GM12878 (cell line): ENCODE measurements around the gene CLEC1A. TPM values are rescaled to one million over a fixed set of nuclear protein-coding genes. Genes with fewer than 3 reads are reported as not detected.

ENCODE experiments used
- ATAC-seq: fragments of 200-7000 bp; cut with Tn5 transposase; 3 replicates; pipeline ENCODE4 v1.9.1; 2020; ENCODE audit warnings: mild to moderate bottlenecking, moderate library complexity
- BruUV-seq: library from RNA; stranded (reverse); fragments of 400-500 nt; replicated peaks from 2 replicates; lab custom pipeline; 2021; lab: Mats Ljungman, UMichigan
- CTCF ChIA-PET: fragments of 300-600 bp; sonication (Branson Sonifier 250); formaldehyde crosslinking; extraction: SDS; loops from one replicate; lab custom pipeline; 2021; ENCODE audit warnings: inconsistent platforms; lab: Yijun Ruan, JAX
- POLR2A ChIA-PET: fragments of 350-600 bp; formaldehyde crosslinking; extraction: SDS; loops from one replicate; lab custom pipeline; 2021; ENCODE audit warnings: inconsistent platforms; lab: Charles Lee
- RAD21 ChIA-PET: fragments of 300-600 bp; sonication (Branson Sonifier 250); formaldehyde crosslinking; loops from one replicate; lab custom pipeline; 2023; ENCODE audit warnings: antibody characterized with exemption; ENCODE audit not compliant: unreplicated experiment; lab: Charles Lee
- SMC1A ChIA-PET: fragments of 300-600 bp; sonication (Branson Sonifier 250); formaldehyde crosslinking; loops from one replicate; lab custom pipeline; 2023; ENCODE audit not compliant: unreplicated experiment, uncharacterized antibody; lab: Charles Lee
- DNase-seq: peaks from one replicate; pipeline ENCODE4 v3.0.0-alpha.2; 2011; ENCODE audit warnings: low read depth, low spot score
- FAIRE-seq: peaks from 3 replicates; lab custom pipeline; 2011; peaks lifted over from hg19 to GRCh38; lab: Jason Lieb, UNC
- H2AFZ ChIP-seq: 2 replicates; pipeline ENCODE4 v1.6.0; 2011; ENCODE audit warnings: low read depth, low read length, control low read depth; ENCODE audit not compliant: control insufficient read depth
- H3K27ac ChIP-seq: 2 replicates; pipeline ENCODE4 v1.5.1; 2011; ENCODE audit warnings: control low read depth; ENCODE audit not compliant: control insufficient read depth, insufficient read depth
- H3K27me3 ChIP-seq, 2 experiments: replicated peaks in 1 of 2; 2 replicates each; pipeline versions ENCODE4 v1.6.0 to v1.6.1; 2011; ENCODE audit warnings: low read length in 1 of 2; ENCODE audit not compliant: control insufficient read depth in 2 of 2, insufficient read depth in 2 of 2
- H3K36me3 ChIP-seq, 2 experiments: 2 replicates each; pipeline ENCODE4 v1.5.1; 2011; ENCODE audit warnings: low read length in 1 of 2; ENCODE audit not compliant: control insufficient read depth in 2 of 2, insufficient read depth in 2 of 2
- H3K4me1 ChIP-seq: 2 replicates; pipeline ENCODE4 v1.6.1; 2011; ENCODE audit warnings: mild to moderate bottlenecking, low read length, moderate library complexity, mixed read lengths; ENCODE audit not compliant: control insufficient read depth, insufficient read depth
- H3K4me2 ChIP-seq: 2 replicates; pipeline ENCODE4 v1.6.0; 2011; ENCODE audit warnings: control low read depth; ENCODE audit not compliant: control insufficient read depth, insufficient read depth
- H3K4me3 ChIP-seq: fragments of 200-600 bp; sonication (generic); 2 replicates; pipeline ENCODE4 v1.5.1; 2016
- H3K79me2 ChIP-seq: 2 replicates; pipeline ENCODE4 v1.6.0; 2011; ENCODE audit warnings: low read length; ENCODE audit not compliant: control insufficient read depth, insufficient read depth
- H3K9ac ChIP-seq: 2 replicates; pipeline ENCODE4 v1.8.0; 2011; ENCODE audit warnings: low read length, control low read depth, mixed read lengths; ENCODE audit not compliant: control insufficient read depth, insufficient read depth
- H3K9me3 ChIP-seq: replicated peaks from 3 replicates; pipeline ENCODE4 v1.5.1; 2011; ENCODE audit warnings: mild to moderate bottlenecking, low read length; ENCODE audit not compliant: control insufficient read depth, insufficient read depth
- H4K20me1 ChIP-seq: 2 replicates; pipeline ENCODE4 v1.6.0; 2011; ENCODE audit not compliant: control insufficient read depth, insufficient read depth
- CHD4 ChIP-seq: fragments of 200-600 bp; sonication (generic); IDR thresholded peaks from 2 replicates; pipeline ENCODE4 v1.6.1; 2016; ENCODE audit warnings: mild to moderate bottlenecking
- HDAC2 ChIP-seq: fragments of 200-600 bp; sonication (generic); IDR thresholded peaks from 2 replicates; pipeline ENCODE4 v1.6.1; 2017
- IKZF1 ChIP-seq: fragments of 450-650 bp; conservative IDR thresholded peaks from 2 replicates; pipeline ENCODE4 v1.6.1; 2017; ENCODE audit warnings: antibody characterized with exemption, mild to moderate bottlenecking
- MEF2B ChIP-seq: fragments of 450-650 bp; IDR thresholded peaks from 2 replicates; pipeline ENCODE4 v1.6.1; 2018; ENCODE audit warnings: mild to moderate bottlenecking, moderate library complexity; ENCODE audit not compliant: partially characterized antibody, poor library complexity, severe bottlenecking
- MXI1 ChIP-seq: fragments of 150-350 bp; IDR thresholded peaks from 2 replicates; pipeline ENCODE4 v1.6.1; 2011; ENCODE audit warnings: low read depth, mild to moderate bottlenecking, inconsistent platforms, low read length, improper control_type of control experiment
- NRF1 ChIP-seq: conservative IDR thresholded peaks from 2 replicates; pipeline ENCODE4 v1.6.1; 2011; ENCODE audit warnings: mild to moderate bottlenecking, low read depth, low read length, improper control_type of control experiment
- POLR2A ChIP-seq: IDR thresholded peaks from 2 replicates; pipeline ENCODE4 v1.6.1; 2011; ENCODE audit warnings: low read depth, mild to moderate bottlenecking, low read length
- POU2F2 ChIP-seq: IDR thresholded peaks from 3 replicates; pipeline ENCODE4 v1.6.1; 2011; ENCODE audit warnings: low read depth, mild to moderate bottlenecking, low read length, borderline replicate concordance
- RCOR1 ChIP-seq: conservative IDR thresholded peaks from 2 replicates; pipeline ENCODE4 v1.6.1; 2012; ENCODE audit warnings: low read depth, low read length, improper control_type of control experiment
- YBX1 ChIP-seq: fragments of 450-650 bp; IDR thresholded peaks from 2 replicates; pipeline ENCODE4 v1.6.1; 2016; ENCODE audit warnings: antibody characterized with exemption
- ZBED1 ChIP-seq: IDR thresholded peaks from 2 replicates; pipeline ENCODE4 v1.6.1; 2016; ENCODE audit warnings: borderline replicate concordance
- ZNF207 ChIP-seq: fragments of 450-650 bp; IDR thresholded peaks from 2 replicates; pipeline ENCODE4 v1.6.1; 2014; ENCODE audit warnings: antibody characterized with exemption, mild to moderate bottlenecking, borderline replicate concordance
- WGBS: methylation state at CpG from one replicate; pipeline ENCODE4 v1.1.6; 2016; ENCODE audit warnings: low lambda C conversion rate; ENCODE audit not compliant: insufficient replicate concordance, insufficient coverage; ENCODE audit errors: missing lambda C conversion rate; 5-methylcytosine and 5-hydroxymethylcytosine counted together
- in situ Hi-C: fragments of 300-500 bp; cut with MboI; formaldehyde crosslinking; loops from 9 replicates; pipeline ENCODE4 v1.14.3; 2018; ENCODE audit warnings: mixed read lengths
- intact Hi-C: fragments of 100-400 bp; cut with micrococcal nuclease; formaldehyde crosslinking; loops from one replicate; pipeline ENCODE4 v1.14.2; 2022; ENCODE audit not compliant: unreplicated experiment
- polyA plus RNA-seq, 11 experiments: library from polyadenylated mRNA; depleted of rRNA in 4 of 11; unstranded in 6 of 11; stranded (reverse) in 5 of 11; fragments of >200 nt; fragmentation: Nextera tagmentation in 4 of 11; fragmentation: Illumina TruSeq in 1 of 11; extraction: Ambion mirVana in 4 of 11; extraction: Trizol in 1 of 11; gene quantifications; 1 replicate in 1 of 11; 2 replicates in 10 of 11; pipeline versions ENCODE4 v1.2.1 to v1.2.3, GENCODE V29; 2011 to 2016; ENCODE audit warnings: inconsistent platforms in 2 of 11, missing spikeins in 2 of 11, low read depth in 1 of 11
- total RNA-seq, 4 experiments: library from RNA; depleted of rRNA in 3 of 4; stranded (reverse); fragments of >200 nt in 3 of 4; fragmentation: Illumina TruSeq in 1 of 4; extraction: Trizol in 1 of 4; gene quantifications; 2 replicates each; pipeline versions ENCODE4 v1.2.1 to v1.2.3, GENCODE V29; 2013 to 2021
- TF ChIP-seq, protein P1 (sequence below): fragments of 450-650 bp; formaldehyde crosslinking; IDR thresholded peaks from 2 replicates; pipeline ENCODE4 v1.4.0; 2022; ENCODE audit warnings: mild to moderate bottlenecking, moderate library complexity
- TF ChIP-seq, protein P2 (sequence below): fragments of 450-650 bp; IDR thresholded peaks from 2 replicates; pipeline ENCODE4 v1.6.1; 2016; ENCODE audit warnings: mild to moderate bottlenecking
- TF ChIP-seq, protein P3 (sequence below): IDR thresholded peaks from 2 replicates; pipeline ENCODE4 v1.6.1; 2012; ENCODE audit warnings: improper control_type of control experiment, low read depth, low read length; ENCODE audit not compliant: insufficient replicate concordance

The CLEC1A gene
- total and polyA plus RNA-seq, 10 of the 15 experiments (the other 5 are each of a cell fraction or from before 2014, with no cell fraction given) = not detected

DNA sequence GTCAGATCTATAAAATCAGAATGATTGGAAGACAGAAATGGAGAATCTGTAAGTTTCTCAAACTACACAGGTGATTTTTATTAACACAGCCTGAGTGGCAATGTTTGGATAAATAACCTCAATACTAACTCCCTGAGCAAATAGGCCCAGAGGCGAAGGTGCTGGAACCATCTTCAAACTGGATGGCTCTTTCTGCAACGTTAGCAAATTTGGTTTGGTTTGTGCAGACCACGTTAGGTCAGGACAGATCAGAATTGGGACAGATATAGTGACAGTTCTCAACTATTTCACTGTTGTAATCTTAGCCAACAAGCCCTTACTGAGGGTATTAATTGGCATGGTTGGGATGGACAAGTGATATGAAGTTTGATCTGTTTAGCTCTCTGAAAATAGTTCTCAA is 77.4 kb downstream of the CLEC1A start:
- Histone ChIP-seq H3K9ac (no peak overlapping the region), H3K79me2 (no peaks in the 10 kb centered on the region), H3K4me3 (no peak overlapping the region), H3K9me3 (no peaks in the 10 kb centered on the region), H3K4me2 (no peak overlapping the region), H3K27ac (no peak overlapping the region), H3K36me3 (no peaks in the 10 kb centered on the region), H3K4me1 (no peaks in the 10 kb centered on the region), H3K27me3 (no peaks in the 10 kb centered on the region), H4K20me1 (no peaks in the 10 kb centered on the region), H2AFZ (no peak overlapping the region)
- SMC1A ChIA-PET = no interaction called here
- FAIRE-seq = no peak
- RAD21 ChIA-PET = no interaction called here
- 1% methylated on average over 3 of the region's 3 CpGs for WGBS
- intact Hi-C loops (no loop called here), in situ Hi-C loops (no loop called here)
- ATAC-seq = no peak
- POLR2A ChIA-PET = no interaction called here
- BruUV-seq = no TSS peak
- DNase-seq = no peak
- CTCF ChIA-PET = interaction anchor here (1.5 kb wide), 1 partner anchor 14 kb away, joined by 3 read pairs; no protein-coding TSS in a partner anchor
- no peak for TF ChIP-seq POU2F2
- TF ChIP-seq, protein P1, sequence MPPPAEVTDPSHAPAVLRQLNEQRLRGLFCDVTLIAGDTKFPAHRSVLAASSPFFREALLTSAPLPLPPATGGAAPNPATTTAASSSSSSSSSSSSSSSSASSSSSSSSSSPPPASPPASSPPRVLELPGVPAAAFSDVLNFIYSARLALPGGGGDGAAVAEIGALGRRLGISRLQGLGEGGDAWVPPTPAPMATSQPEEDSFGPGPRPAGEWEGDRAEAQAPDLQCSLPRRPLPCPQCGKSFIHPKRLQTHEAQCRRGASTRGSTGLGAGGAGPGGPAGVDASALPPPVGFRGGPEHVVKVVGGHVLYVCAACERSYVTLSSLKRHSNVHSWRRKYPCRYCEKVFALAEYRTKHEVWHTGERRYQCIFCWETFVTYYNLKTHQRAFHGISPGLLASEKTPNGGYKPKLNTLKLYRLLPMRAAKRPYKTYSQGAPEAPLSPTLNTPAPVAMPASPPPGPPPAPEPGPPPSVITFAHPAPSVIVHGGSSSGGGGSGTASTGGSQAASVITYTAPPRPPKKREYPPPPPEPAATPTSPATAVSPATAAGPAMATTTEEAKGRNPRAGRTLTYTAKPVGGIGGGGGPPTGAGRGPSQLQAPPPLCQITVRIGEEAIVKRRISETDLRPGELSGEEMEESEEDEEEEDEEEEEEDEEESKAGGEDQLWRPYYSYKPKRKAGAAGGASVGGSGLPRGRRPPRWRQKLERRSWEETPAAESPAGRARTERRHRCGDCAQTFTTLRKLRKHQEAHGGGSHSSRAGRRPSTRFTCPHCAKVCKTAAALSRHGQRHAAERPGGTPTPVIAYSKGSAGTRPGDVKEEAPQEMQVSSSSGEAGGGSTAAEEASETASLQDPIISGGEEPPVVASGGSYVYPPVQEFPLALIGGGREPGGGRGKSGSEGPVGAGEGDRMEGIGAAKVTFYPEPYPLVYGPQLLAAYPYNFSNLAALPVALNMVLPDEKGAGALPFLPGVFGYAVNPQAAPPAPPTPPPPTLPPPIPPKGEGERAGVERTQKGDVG (CRISPR knock-in tag) = no peak
- no peak for TF ChIP-seq NRF1
- no peak for TF ChIP-seq POLR2A
- TF ChIP-seq ZNF207 = no peak
- no peak for TF ChIP-seq YBX1
- TF ChIP-seq HDAC2 = no peak
- TF ChIP-seq, protein P2, sequence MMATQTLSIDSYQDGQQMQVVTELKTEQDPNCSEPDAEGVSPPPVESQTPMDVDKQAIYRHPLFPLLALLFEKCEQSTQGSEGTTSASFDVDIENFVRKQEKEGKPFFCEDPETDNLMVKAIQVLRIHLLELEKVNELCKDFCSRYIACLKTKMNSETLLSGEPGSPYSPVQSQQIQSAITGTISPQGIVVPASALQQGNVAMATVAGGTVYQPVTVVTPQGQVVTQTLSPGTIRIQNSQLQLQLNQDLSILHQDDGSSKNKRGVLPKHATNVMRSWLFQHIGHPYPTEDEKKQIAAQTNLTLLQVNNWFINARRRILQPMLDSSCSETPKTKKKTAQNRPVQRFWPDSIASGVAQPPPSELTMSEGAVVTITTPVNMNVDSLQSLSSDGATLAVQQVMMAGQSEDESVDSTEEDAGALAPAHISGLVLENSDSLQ = no peak
- no peak for TF ChIP-seq RCOR1
- no peak for TF ChIP-seq CHD4
- no peak for TF ChIP-seq MEF2B
- no peak for TF ChIP-seq ZBED1
- no peak for TF ChIP-seq IKZF1
- TF ChIP-seq, protein P3, sequence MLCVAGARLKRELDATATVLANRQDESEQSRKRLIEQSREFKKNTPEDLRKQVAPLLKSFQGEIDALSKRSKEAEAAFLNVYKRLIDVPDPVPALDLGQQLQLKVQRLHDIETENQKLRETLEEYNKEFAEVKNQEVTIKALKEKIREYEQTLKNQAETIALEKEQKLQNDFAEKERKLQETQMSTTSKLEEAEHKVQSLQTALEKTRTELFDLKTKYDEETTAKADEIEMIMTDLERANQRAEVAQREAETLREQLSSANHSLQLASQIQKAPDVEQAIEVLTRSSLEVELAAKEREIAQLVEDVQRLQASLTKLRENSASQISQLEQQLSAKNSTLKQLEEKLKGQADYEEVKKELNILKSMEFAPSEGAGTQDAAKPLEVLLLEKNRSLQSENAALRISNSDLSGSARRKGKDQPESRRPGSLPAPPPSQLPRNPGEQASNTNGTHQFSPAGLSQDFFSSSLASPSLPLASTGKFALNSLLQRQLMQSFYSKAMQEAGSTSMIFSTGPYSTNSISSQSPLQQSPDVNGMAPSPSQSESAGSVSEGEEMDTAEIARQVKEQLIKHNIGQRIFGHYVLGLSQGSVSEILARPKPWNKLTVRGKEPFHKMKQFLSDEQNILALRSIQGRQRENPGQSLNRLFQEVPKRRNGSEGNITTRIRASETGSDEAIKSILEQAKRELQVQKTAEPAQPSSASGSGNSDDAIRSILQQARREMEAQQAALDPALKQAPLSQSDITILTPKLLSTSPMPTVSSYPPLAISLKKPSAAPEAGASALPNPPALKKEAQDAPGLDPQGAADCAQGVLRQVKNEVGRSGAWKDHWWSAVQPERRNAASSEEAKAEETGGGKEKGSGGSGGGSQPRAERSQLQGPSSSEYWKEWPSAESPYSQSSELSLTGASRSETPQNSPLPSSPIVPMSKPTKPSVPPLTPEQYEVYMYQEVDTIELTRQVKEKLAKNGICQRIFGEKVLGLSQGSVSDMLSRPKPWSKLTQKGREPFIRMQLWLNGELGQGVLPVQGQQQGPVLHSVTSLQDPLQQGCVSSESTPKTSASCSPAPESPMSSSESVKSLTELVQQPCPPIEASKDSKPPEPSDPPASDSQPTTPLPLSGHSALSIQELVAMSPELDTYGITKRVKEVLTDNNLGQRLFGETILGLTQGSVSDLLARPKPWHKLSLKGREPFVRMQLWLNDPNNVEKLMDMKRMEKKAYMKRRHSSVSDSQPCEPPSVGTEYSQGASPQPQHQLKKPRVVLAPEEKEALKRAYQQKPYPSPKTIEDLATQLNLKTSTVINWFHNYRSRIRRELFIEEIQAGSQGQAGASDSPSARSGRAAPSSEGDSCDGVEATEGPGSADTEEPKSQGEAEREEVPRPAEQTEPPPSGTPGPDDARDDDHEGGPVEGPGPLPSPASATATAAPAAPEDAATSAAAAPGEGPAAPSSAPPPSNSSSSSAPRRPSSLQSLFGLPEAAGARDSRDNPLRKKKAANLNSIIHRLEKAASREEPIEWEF = no peak
- no peak for TF ChIP-seq MXI1
